GM18867 (cell line): ENCODE measurements around the gene DDX50.
"Not testable (repeated sequence)": the region's sequence is repeated elsewhere in the genome, so short reads cannot be mapped to it uniquely, and the experiment has no call there.

Experiments used
- ATAC-seq: cut with Tn5 transposase; IDR thresholded peaks from one replicate; pipeline ENCODE4 v1.9.1; 2021; ENCODE audit warnings: mild to moderate bottlenecking, moderate library complexity; ENCODE audit not compliant: unreplicated experiment

DDX50 gene

GRCh38 chr10:68900427-68901104 is 549 bp upstream of the DDX50 start:
- ATAC-seq, result no peak

- no peak for ATAC-seq
These were observed 1.3 kb downstream of the DDX50 start for GRCh38 chr10:68902382-68902781.

GRCh38 chr10:68924593-68924992 is 23.5 kb downstream of the DDX50 start:
- no peak for ATAC-seq

- no peak for ATAC-seq
These were observed 24.4 kb downstream of the DDX50 start for GRCh38 chr10:68925489-68925888.

GRCh38 chr10:68929157-68929556 is 28.0 kb downstream of the DDX50 start:
- not testable (repeated sequence) for ATAC-seq

- ATAC-seq, result not testable (repeated sequence)
These were observed 28.8 kb downstream of the DDX50 start for GRCh38 chr10:68929888-68930287.

- ATAC-seq, result not testable (repeated sequence)
These were observed 31.7 kb downstream of the DDX50 start for GRCh38 chr10:68932860-68933259.

GRCh38 chr10:68934994-68935393 is 33.9 kb downstream of the DDX50 start:
- no peak for ATAC-seq

GRCh38 chr10:68938117-68938516 is 37.0 kb downstream of the DDX50 start:
- ATAC-seq, result no peak

- no peak for ATAC-seq
These were observed 37.8 kb downstream of the DDX50 start for GRCh38 chr10:68938884-68939283.

GRCh38 chr10:68940917-68941316 is 39.8 kb downstream of the DDX50 start:
- ATAC-seq, result not testable (repeated sequence)

GRCh38 chr10:68950598-68950997 is 49.5 kb downstream of the DDX50 start:
- ATAC-seq, result no peak

GRCh38 chr10:68954904-68955303 is 53.8 kb downstream of the DDX50 start:
- no peak for ATAC-seq

- peak; percentile 50 for ATAC-seq
These were observed 54.3 kb downstream of the DDX50 start for GRCh38 chr10:68955355-68955831.

GRCh38 chr10:68955832-68956532 is 54.9 kb downstream of the DDX50 start, which contains the start of gene DDX21:
TSS of gene DDX21 (plus strand) at chr10:68956170. CDS start at chr10:68956226, 56 bp downstream.
- peak; percentile 84 for ATAC-seq

GRCh38 chr10:68957284-68957615 is 56.1 kb downstream of the DDX50 start:
- ATAC-seq, result no peak

- no peak for ATAC-seq
These were observed 56.5 kb downstream of the DDX50 start for GRCh38 chr10:68957654-68958053.

- no peak for ATAC-seq
These were observed 58.8 kb downstream of the DDX50 start for GRCh38 chr10:68959695-68960527.

GRCh38 chr10:68963151-68963550 is 62.0 kb downstream of the DDX50 start:
- ATAC-seq, result no peak

GRCh38 chr10:68973975-68974374 is 72.9 kb downstream of the DDX50 start:
- no peak for ATAC-seq

- ATAC-seq, result not testable (repeated sequence)
These were observed 74.9 kb downstream of the DDX50 start for GRCh38 chr10:68975936-68976473.
